Activated naive CD4-positive, alpha-beta T cell treated with anti-CD3 and anti-CD28 coated beads, Interleukin-2, amount 10 ng/mL, durations not matched to agents 7 days and 5 days (primary cell): ENCODE measurements around the gene RGS14.
A peak's percentile ranks its signal among the peaks of the same experiment; 100 is the strongest.
"Not testable (repeated sequence)": the region's sequence is repeated elsewhere in the genome, so short reads cannot be mapped to it uniquely, and the experiment has no call there.

ENCODE experiments used
- CTCF ChIA-PET: fragments of 350-600 bp; sonication (Branson Sonifier 250); formaldehyde crosslinking; loops from one replicate; lab custom pipeline; 2021; ENCODE audit warnings: antibody characterized with exemption; lab: Charles Lee
- DNase-seq: peaks from one replicate; pipeline ENCODE4 v3.0.0-alpha.2; 2020
- H3K27ac Mint-ChIP-seq: one replicate; pipeline ENCODE4 v1.8.0; 2021; ENCODE audit warnings: mild to moderate bottlenecking, moderate library complexity, mixed read lengths
- H3K27me3 Mint-ChIP-seq: one replicate; pipeline ENCODE4 v1.8.0; 2021; ENCODE audit warnings: mild to moderate bottlenecking, mixed read lengths
- H3K36me3 Mint-ChIP-seq: one replicate; pipeline ENCODE4 v1.8.0; 2021; ENCODE audit warnings: mixed read lengths
- H3K4me1 Mint-ChIP-seq: one replicate; pipeline ENCODE4 v1.8.0; 2021; ENCODE audit warnings: mixed read lengths
- H3K4me3 Mint-ChIP-seq: one replicate; pipeline ENCODE4 v1.8.0; 2021; ENCODE audit warnings: mild to moderate bottlenecking, moderate library complexity, mixed read lengths
- H3K9me3 Mint-ChIP-seq: one replicate; pipeline ENCODE4 v1.8.0; 2021; ENCODE audit warnings: mixed read lengths

Gene RGS14

GRCh38 chr5:177367981-177368868, 10.5 kb downstream of the RGS14 start:
- Mint-ChIP-seq H3K4me1 (peaks cover 78% of the 10 kb centered on the region), H3K4me3 (no peak overlapping the region), H3K27me3 (no peaks in the 10 kb centered on the region), H3K9me3 (no peaks in the 10 kb centered on the region), H3K27ac (no peak overlapping the region), H3K36me3 (peaks cover 58% of the 10 kb centered on the region)
- DNase-seq, result no peak
- CTCF ChIA-PET, result interaction anchor here (0.8 to 8.2 kb wide), 11 partner anchors 10 to 235 kb away, joined by 3 to 112 read pairs (median 4); partner anchors contain the start of genes LMAN2, RGS14 and SLC34A1

- no peaks in the 10 kb centered on the region for H3K9me3 Mint-ChIP-seq
- H3K36me3 Mint-ChIP-seq, result peaks cover 64% of the 10 kb centered on the region
- peak; percentile 49 for DNase-seq
- peak overlapping the region; percentile 56 for H3K27ac Mint-ChIP-seq
- H3K27me3 Mint-ChIP-seq, result no peaks in the 10 kb centered on the region
- no peak overlapping the region for H3K4me3 Mint-ChIP-seq
- H3K4me1 Mint-ChIP-seq, result peaks cover 78% of the 10 kb centered on the region
- CTCF ChIA-PET, result interaction anchor here (0.8 to 8.2 kb wide), 14 partner anchors 9 to 236 kb away, joined by 3 to 112 read pairs (median 5); partner anchors contain the start of genes LMAN2, MXD3, RGS14 and SLC34A1
These were observed 11.3 kb downstream of the RGS14 start for GRCh38 chr5:177368869-177369644.

GRCh38 chr5:177369645-177370440, 12.1 kb downstream of the RGS14 start:
- no peaks in the 10 kb centered on the region for H3K27me3 Mint-ChIP-seq
- H3K27ac Mint-ChIP-seq, result peak overlapping the region; percentile 56
- H3K9me3 Mint-ChIP-seq, result no peaks in the 10 kb centered on the region
- no peak overlapping the region for H3K4me3 Mint-ChIP-seq
- CTCF ChIA-PET, result interaction anchor here (0.9 to 8.2 kb wide), 19 partner anchors 9 to 237 kb away, joined by 3 to 112 read pairs (median 6); partner anchors contain the start of genes LMAN2, MXD3, RGS14 and SLC34A1
- DNase-seq, result no peak
- peaks cover 65% of the 10 kb centered on the region for H3K36me3 Mint-ChIP-seq
- H3K4me1 Mint-ChIP-seq, result peaks cover 77% of the 10 kb centered on the region

GRCh38 chr5:177370488-177371119, 12.9 kb downstream of the RGS14 start:
- H3K4me1 Mint-ChIP-seq, result peaks cover 77% of the 10 kb centered on the region
- H3K36me3 Mint-ChIP-seq, result peaks cover 68% of the 10 kb centered on the region
- H3K4me3 Mint-ChIP-seq, result peak overlapping the region; percentile 62
- DNase-seq, result peak; percentile 82
- CTCF ChIA-PET, result interaction anchor here (0.9 to 8.2 kb wide), 17 partner anchors 8 to 131 kb away, joined by 3 to 112 read pairs (median 8); partner anchors contain the start of genes LMAN2, MXD3, RGS14 and SLC34A1
- H3K27me3 Mint-ChIP-seq, result no peaks in the 10 kb centered on the region
- peak overlapping the region; percentile 33 for H3K27ac Mint-ChIP-seq
- no peaks in the 10 kb centered on the region for H3K9me3 Mint-ChIP-seq

GRCh38 chr5:177371120-177372033, 13.7 kb downstream of the RGS14 start:
- Mint-ChIP-seq H3K4me1 (peaks cover 73% of the 10 kb centered on the region), H3K27me3 (no peaks in the 10 kb centered on the region), H3K36me3 (peaks cover 63% of the 10 kb centered on the region)

GRCh38 chr5:177372034-177372896, 14.5 kb downstream of the RGS14 start:
- no peaks in the 10 kb centered on the region for H3K9me3 Mint-ChIP-seq
- peaks cover 58% of the 10 kb centered on the region for H3K36me3 Mint-ChIP-seq
- H3K27me3 Mint-ChIP-seq, result no peaks in the 10 kb centered on the region
- peaks cover 70% of the 10 kb centered on the region for H3K4me1 Mint-ChIP-seq
- H3K27ac Mint-ChIP-seq, result peak overlapping the region; percentile 93
- DNase-seq, result peak; percentile 52
- peak overlapping the region; percentile 72 for H3K4me3 Mint-ChIP-seq
- CTCF ChIA-PET, result interaction anchor here (0.6 to 8.2 kb wide), 15 partner anchors 10 to 129 kb away, joined by 3 to 112 read pairs (median 3); partner anchors contain the start of genes LMAN2, RGS14 and SLC34A1

More at GRCh38 chr5:177371120-177372033, 13.7 kb downstream of the RGS14 start:
- Mint-ChIP-seq H3K9me3 (no peaks in the 10 kb centered on the region), H3K27ac (peak overlapping the region; percentile 93), H3K4me3 (peak overlapping the region; percentile 72)
- no peak for DNase-seq
- CTCF ChIA-PET, result interaction anchor here (0.8 to 8.2 kb wide), 18 partner anchors 10 to 130 kb away, joined by 3 to 112 read pairs (median 4); partner anchors contain the start of genes LMAN2, RGS14 and SLC34A1

GRCh38 chr5:177372910-177373309, 15.2 kb downstream of the RGS14 start:
- Mint-ChIP-seq H3K4me1 (peaks cover 70% of the 10 kb centered on the region), H3K27me3 (no peaks in the 10 kb centered on the region), H3K4me3 (peak overlapping the region; percentile 72), H3K36me3 (peaks cover 58% of the 10 kb centered on the region), H3K27ac (peak overlapping the region; percentile 93), H3K9me3 (no peaks in the 10 kb centered on the region)
- DNase-seq, result peak; percentile 50
- CTCF ChIA-PET, result interaction anchor here (0.6 to 8.2 kb wide), 10 partner anchors 9 to 128 kb away, joined by 3 to 112 read pairs (median 4); partner anchors contain the start of genes LMAN2 and RGS14

- CTCF ChIA-PET, result interaction anchor here (1.1 to 8.2 kb wide), 3 partner anchors 15 to 84 kb away, joined by 3 to 112 read pairs (median 75); partner anchors contain the start of gene RGS14
- DNase-seq, result no peak
- peaks cover 51% of the 10 kb centered on the region for H3K36me3 Mint-ChIP-seq
- no peaks in the 10 kb centered on the region for H3K9me3 Mint-ChIP-seq
- peaks cover 6% of the 10 kb centered on the region for H3K27me3 Mint-ChIP-seq
- H3K27ac Mint-ChIP-seq, result peak overlapping the region; percentile 93
- peak overlapping the region; percentile 40 for H3K4me3 Mint-ChIP-seq
- peaks cover 62% of the 10 kb centered on the region for H3K4me1 Mint-ChIP-seq
These were observed 16.1 kb downstream of the RGS14 start for GRCh38 chr5:177373806-177374205.

GRCh38 chr5:177374211-177374610, 16.5 kb downstream of the RGS14 start:
- CTCF ChIA-PET, result interaction anchor here (8.2 kb wide), 1 partner anchor 15 kb away, joined by 112 read pairs; no protein-coding TSS in a partner anchor
- Mint-ChIP-seq H3K9me3 (no peaks in the 10 kb centered on the region), H3K4me1 (peaks cover 59% of the 10 kb centered on the region), H3K27ac (peak overlapping the region; percentile 93), H3K36me3 (peaks cover 47% of the 10 kb centered on the region), H3K4me3 (peak overlapping the region; percentile 40), H3K27me3 (peaks cover 6% of the 10 kb centered on the region)
- no peak for DNase-seq

- Mint-ChIP-seq H3K36me3 (peaks cover 35% of the 10 kb centered on the region), H3K27ac (peak overlapping the region; percentile 11), H3K4me1 (peaks cover 55% of the 10 kb centered on the region)
- CTCF ChIA-PET, result interaction anchor here (8.2 kb wide), 1 partner anchor 14 kb away, joined by 112 read pairs; no protein-coding TSS in a partner anchor
- DNase-seq, H3K27me3 Mint-ChIP-seq, H3K4me3 Mint-ChIP-seq, H3K9me3 Mint-ChIP-seq: not testable (repeated sequence)
These were observed 17.8 kb downstream of the RGS14 start for GRCh38 chr5:177375516-177375915.

GRCh38 chr5:177376107-177376506, 18.4 kb downstream of the RGS14 start:
- no peak overlapping the region for H3K4me3 Mint-ChIP-seq
- H3K4me1 Mint-ChIP-seq, result peaks cover 52% of the 10 kb centered on the region
- H3K27ac Mint-ChIP-seq, result no peak overlapping the region

More at GRCh38 chr5:177376107-177376506, 18.4 kb downstream of the RGS14 start:
- CTCF ChIA-PET, result interaction anchor here (0.9 kb wide), 1 partner anchor 14 kb away, joined by 4 read pairs; no protein-coding TSS in a partner anchor
- Mint-ChIP-seq H3K36me3 (peaks cover 34% of the 10 kb centered on the region), H3K9me3 (no peaks in the 10 kb centered on the region), H3K27me3 (peaks cover 6% of the 10 kb centered on the region)
- DNase-seq, result no peak
